Peyer's patch (tissue), 4 donors: ENCODE data around the gene ADTRP.

ENCODE experiments used
- POLR2A ChIP-seq, 2 donors: fragments of 450-650 bp; IDR thresholded peaks; one replicate each; pipeline ENCODE4 v1.5.1; 2017; ENCODE audit warnings: antibody characterized with exemption in 2 of 2, mild to moderate bottlenecking in 2 of 2, moderate library complexity in 2 of 2
- TF ChIP-seq, protein P1 (sequence below), 6 experiments: fragments of 450-650 bp in 4 of 6; fragments of 200-600 bp in 2 of 6; sonication (generic) in 1 of 6; IDR thresholded peaks; one replicate each; pipeline ENCODE4 v1.5.1; 2017 to 2019; ENCODE audit warnings: antibody characterized with exemption in 6 of 6, mild to moderate bottlenecking in 3 of 6, moderate library complexity in 1 of 6

GRCh38 chr6:11714116-11714797 lies 64.3 kb downstream of the ADTRP start:
- TF ChIP-seq, protein P1, sequence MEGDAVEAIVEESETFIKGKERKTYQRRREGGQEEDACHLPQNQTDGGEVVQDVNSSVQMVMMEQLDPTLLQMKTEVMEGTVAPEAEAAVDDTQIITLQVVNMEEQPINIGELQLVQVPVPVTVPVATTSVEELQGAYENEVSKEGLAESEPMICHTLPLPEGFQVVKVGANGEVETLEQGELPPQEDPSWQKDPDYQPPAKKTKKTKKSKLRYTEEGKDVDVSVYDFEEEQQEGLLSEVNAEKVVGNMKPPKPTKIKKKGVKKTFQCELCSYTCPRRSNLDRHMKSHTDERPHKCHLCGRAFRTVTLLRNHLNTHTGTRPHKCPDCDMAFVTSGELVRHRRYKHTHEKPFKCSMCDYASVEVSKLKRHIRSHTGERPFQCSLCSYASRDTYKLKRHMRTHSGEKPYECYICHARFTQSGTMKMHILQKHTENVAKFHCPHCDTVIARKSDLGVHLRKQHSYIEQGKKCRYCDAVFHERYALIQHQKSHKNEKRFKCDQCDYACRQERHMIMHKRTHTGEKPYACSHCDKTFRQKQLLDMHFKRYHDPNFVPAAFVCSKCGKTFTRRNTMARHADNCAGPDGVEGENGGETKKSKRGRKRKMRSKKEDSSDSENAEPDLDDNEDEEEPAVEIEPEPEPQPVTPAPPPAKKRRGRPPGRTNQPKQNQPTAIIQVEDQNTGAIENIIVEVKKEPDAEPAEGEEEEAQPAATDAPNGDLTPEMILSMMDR (IDR thresholded peaks at IDR 0.05): no peak
- no peak for TF ChIP-seq POLR2A (IDR thresholded peaks at IDR 0.05)
